HCT116 (cell line): ENCODE results near the gene EXOC6B. TPM values are rescaled to one million over a fixed set of nuclear protein-coding genes. Genes with fewer than 3 reads are reported as not detected.
A peak's percentile ranks its signal among the peaks of the same experiment; 100 is the strongest.

ENCODE experiments used
- ATAC-seq: fragments of 200-7000 bp; cut with Tn5 transposase; 2 replicates; pipeline ENCODE4 v1.9.1; 2020; ENCODE audit warnings: mild to moderate bottlenecking, moderate library complexity
- BruUV-seq: library from RNA; stranded (reverse); fragments of 400-500 nt; replicated peaks from 2 replicates; lab custom pipeline; 2021; lab: Mats Ljungman, UMichigan
- CTCF ChIA-PET: fragments of 300-600 bp; sonication (Branson Sonifier 250); formaldehyde crosslinking; loops from one replicate; lab custom pipeline; 2021; ENCODE audit warnings: antibody characterized with exemption; lab: Charles Lee
- POLR2A ChIA-PET: fragments of 300-600, 350-600 bp; sonication (Branson Sonifier 250); formaldehyde crosslinking; loops from one replicate; lab custom pipeline; 2021; ENCODE audit warnings: antibody characterized with exemption; lab: Charles Lee
- RAD21 ChIA-PET, 2 experiments: fragments of 300-600 bp; sonication (Branson Sonifier 250); formaldehyde crosslinking; loops; one replicate each; lab custom pipeline; 2023; ENCODE audit warnings: low total read pairs in 2 of 2; ENCODE audit not compliant: uncharacterized antibody in 2 of 2, unreplicated experiment in 2 of 2, low non-redundant PET in 1 of 2; lab: Charles Lee
- DNase-seq: peaks from one replicate; pipeline ENCODE4 v3.0.0-alpha.2; 2010; ENCODE audit warnings: low read depth, low spot score
- H2AFZ ChIP-seq: fragments of 200-600 bp; shearing (Covaris generic), sonication (generic); 2 replicates; pipeline ENCODE4 v1.6.1; 2017; ENCODE audit warnings: low read depth, mixed run types, mixed read lengths, antibody characterized with exemption, low read length; ENCODE audit not compliant: poor library complexity, severe bottlenecking
- H3K27ac ChIP-seq: 2 replicates; pipeline ENCODE4 v1.5.1; 2012; ENCODE audit warnings: low read depth, low read length
- H3K27me3 ChIP-seq: fragments of 200-600 bp; sonication (generic); 2 replicates; pipeline ENCODE4 v1.6.1; 2016; ENCODE audit warnings: mixed run types, low read length, mixed read lengths; ENCODE audit not compliant: insufficient read depth
- H3K36me3 ChIP-seq, 2 experiments: fragments of 200-500 bp in 1 of 2; fragments of 200-600 bp in 1 of 2; sonication (Bioruptor generic) in 1 of 2; sonication (generic) in 1 of 2; 2 replicates each; pipeline versions ENCODE4 v1.5.1 to v1.6.1; 2014 to 2016; ENCODE audit warnings: low read length in 2 of 2, inconsistent platforms in 1 of 2, mixed read lengths in 1 of 2, mixed run types in 1 of 2; ENCODE audit not compliant: insufficient read depth in 2 of 2, control insufficient read depth in 1 of 2
- H3K4me1 ChIP-seq, 2 experiments: fragments of 200-600 bp in 1 of 2; sonication (generic) in 1 of 2; 2 replicates each; pipeline versions ENCODE4 v1.5.1 to v1.6.1; 2012 to 2017; ENCODE audit warnings: low read length in 2 of 2, inconsistent platforms in 1 of 2, mild to moderate bottlenecking in 1 of 2, mixed read lengths in 1 of 2, mixed run types in 1 of 2, moderate library complexity in 1 of 2; ENCODE audit not compliant: insufficient read depth in 2 of 2, control insufficient read depth in 1 of 2
- H3K4me2 ChIP-seq: fragments of 200-600 bp; sonication (generic); 2 replicates; pipeline ENCODE4 v1.6.1; 2017; ENCODE audit warnings: mixed run types, low read length, mixed read lengths
- H3K4me3 ChIP-seq, 2 experiments: fragments of 200-600 bp in 1 of 2; sonication (generic) in 1 of 2; replicated peaks in 1 of 2; 2 replicates each; pipeline ENCODE4 v1.5.1; 2011 to 2016; ENCODE audit warnings: low read length in 2 of 2, control low read depth in 1 of 2, low read depth in 1 of 2, mild to moderate bottlenecking in 1 of 2, mixed read lengths in 1 of 2, mixed run types in 1 of 2
- H3K79me2 ChIP-seq: fragments of 200-600 bp; sonication (generic); 2 replicates; pipeline ENCODE4 v1.6.1; 2017; ENCODE audit warnings: mild to moderate bottlenecking, mixed run types, low read length, moderate library complexity, mixed read lengths; ENCODE audit not compliant: insufficient read depth
- H3K9ac ChIP-seq: fragments of 200-600 bp; sonication (generic); 2 replicates; pipeline ENCODE4 v1.6.1; 2016; ENCODE audit warnings: low read length, mixed read lengths
- H3K9me2 ChIP-seq: fragments of 200-600 bp; sonication (generic), shearing (Covaris generic); 2 replicates; pipeline ENCODE4 v1.6.1; 2017; ENCODE audit warnings: mixed run types, mild to moderate bottlenecking, moderate library complexity; ENCODE audit not compliant: insufficient read depth
- H3K9me3 ChIP-seq, 2 experiments: fragments of 200-500 bp in 1 of 2; fragments of 200-600 bp in 1 of 2; sonication (Bioruptor generic) in 1 of 2; sonication (generic) in 1 of 2; 2 replicates each; pipeline ENCODE4 v1.6.1; 2014 to 2017; ENCODE audit warnings: low read length in 2 of 2, mixed read lengths in 2 of 2, inconsistent platforms in 1 of 2, low read depth in 1 of 2, mild to moderate bottlenecking in 1 of 2, mixed run types in 1 of 2, moderate library complexity in 1 of 2; ENCODE audit not compliant: control insufficient read depth in 1 of 2, insufficient read depth in 1 of 2
- H4K20me1 ChIP-seq: fragments of 200-600 bp; sonication (generic), shearing (Covaris generic); 2 replicates; pipeline ENCODE4 v1.6.1; 2017; ENCODE audit warnings: mixed run types, mild to moderate bottlenecking, moderate library complexity; ENCODE audit not compliant: insufficient read depth
- ATF3 ChIP-seq: IDR thresholded peaks from 2 replicates; pipeline ENCODE4 v1.6.1; 2012
- CBX3 ChIP-seq: IDR thresholded peaks from 2 replicates; pipeline ENCODE4 v1.6.1; 2012; ENCODE audit warnings: low read depth
- CEBPB ChIP-seq: IDR thresholded peaks from 2 replicates; pipeline ENCODE4 v1.6.1; 2012; ENCODE audit warnings: low read depth
- EGR1 ChIP-seq: IDR thresholded peaks from 2 replicates; pipeline ENCODE4 v1.6.1; 2012; ENCODE audit warnings: low read depth
- EZH2 ChIP-seq: fragments of 200-600 bp; sonication (generic); IDR thresholded peaks from 2 replicates; pipeline ENCODE4 v1.6.1; 2017; ENCODE audit warnings: antibody characterized with exemption, mixed run types
- EZH2phosphoT487 ChIP-seq: fragments of 200-600 bp; IDR thresholded peaks from 2 replicates; pipeline ENCODE4 v1.6.1; 2018; ENCODE audit warnings: antibody characterized with exemption, borderline replicate concordance
- FOSL1 ChIP-seq: IDR thresholded peaks from 2 replicates; pipeline ENCODE4 v1.6.1; 2012; ENCODE audit warnings: low read depth
- MAX ChIP-seq: IDR thresholded peaks from 2 replicates; pipeline ENCODE4 v1.6.1; 2012
- POLR2A ChIP-seq: IDR thresholded peaks from 2 replicates; pipeline ENCODE4 v1.7.0; 2011; ENCODE audit warnings: borderline replicate concordance; ENCODE audit not compliant: insufficient read depth, insufficient read length; ENCODE audit errors: extremely low read depth
- RAD21 ChIP-seq: IDR thresholded peaks from 2 replicates; pipeline ENCODE4 v1.6.1; 2012; ENCODE audit warnings: low read depth, mild to moderate bottlenecking
- SIN3A ChIP-seq: IDR thresholded peaks from 2 replicates; pipeline ENCODE4 v1.6.1; 2012; ENCODE audit warnings: low read depth
- SP1 ChIP-seq: IDR thresholded peaks from 2 replicates; pipeline ENCODE4 v1.6.1; 2012; ENCODE audit warnings: low read depth
- SRF ChIP-seq: IDR thresholded peaks from 2 replicates; pipeline ENCODE4 v1.6.1; 2012; ENCODE audit warnings: low read depth
- TCF7L2 ChIP-seq: IDR thresholded peaks from 2 replicates; pipeline ENCODE4 v1.7.0; 2011; ENCODE audit warnings: borderline replicate concordance, inconsistent platforms; ENCODE audit not compliant: insufficient read depth, insufficient read length; ENCODE audit errors: extremely low read depth
- YY1 ChIP-seq: IDR thresholded peaks from 2 replicates; pipeline ENCODE4 v1.6.1; 2011; ENCODE audit warnings: low read length, low read depth, moderate library complexity, mild to moderate bottlenecking; ENCODE audit not compliant: insufficient replicate concordance; ENCODE audit errors: extremely low read depth
- ZBTB33 ChIP-seq: IDR thresholded peaks from 2 replicates; pipeline ENCODE4 v1.6.1; 2011; ENCODE audit warnings: mild to moderate bottlenecking, low read length, moderate library complexity; ENCODE audit not compliant: insufficient replicate concordance; ENCODE audit errors: extremely low read depth
- ZFX ChIP-seq: fragments of 450-650 bp; IDR thresholded peaks from 2 replicates; pipeline ENCODE4 v1.6.1; 2017
- ZNF274 ChIP-seq: fragments of 200-500 bp; sonication (Bioruptor generic); IDR thresholded peaks from 2 replicates; pipeline ENCODE4 v1.6.1; 2014; ENCODE audit warnings: mild to moderate bottlenecking, low read depth, low read length, inconsistent platforms
- intact Hi-C: fragments of 100-400 bp; cut with micrococcal nuclease; formaldehyde crosslinking; loops from 2 replicates; pipeline ENCODE4 v1.10.0; 2022
- total RNA-seq: library from RNA; stranded (reverse); gene quantifications from one replicate; pipeline ENCODE4 v1.2.1, GENCODE V29; 2021; ENCODE audit not compliant: unreplicated experiment

Gene EXOC6B
- total RNA-seq, 1 experiment from 2014 or later = 25.4 TPM

DNA sequence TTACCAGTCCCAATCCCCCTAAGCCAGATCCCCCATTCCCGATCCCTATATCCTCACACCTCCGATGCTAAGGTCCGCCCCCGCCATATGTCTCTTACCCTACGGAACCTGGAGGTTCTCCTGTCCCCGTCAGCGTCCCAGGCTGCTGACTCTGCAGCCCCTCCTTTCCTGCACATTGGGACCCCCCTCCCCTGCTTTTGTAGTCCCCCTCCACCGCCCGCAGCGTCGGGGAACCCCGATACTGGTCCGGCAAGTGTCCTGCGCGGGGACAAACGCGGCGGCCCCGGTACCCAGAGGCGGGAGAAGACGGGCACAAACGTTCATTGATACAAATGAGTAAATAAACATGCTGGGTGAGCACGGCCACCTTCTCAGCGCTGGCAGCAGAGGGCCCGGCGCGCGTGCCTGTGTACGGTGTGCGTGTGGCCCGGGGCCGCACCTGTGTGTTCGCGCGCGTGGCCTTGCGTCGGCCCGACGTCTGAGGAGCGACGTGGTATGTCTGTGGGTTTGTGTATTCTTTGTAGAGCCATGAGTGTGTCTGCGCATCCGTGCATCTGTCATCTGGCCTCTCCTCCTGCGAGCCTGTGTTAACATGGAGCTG is 676.2 kb downstream of the EXOC6B start:
- Histone ChIP-seq H4K20me1 (no peaks in the 10 kb centered on the region), H3K27ac (no peak overlapping the region), H3K9me3 (no peaks in the 10 kb centered on the region), H3K4me3 (peak overlapping the region in 1 of 2 experiments; percentile 56; a peak in 1 of 4 replicates), H3K9ac (no peak overlapping the region), H3K4me1 (peaks cover 11 to 35% of the 10 kb centered on the region in 2 experiments; a peak in 3 of 4 replicates), H3K79me2 (no peaks in the 10 kb centered on the region), H3K9me2 (no peaks in the 10 kb centered on the region), H2AFZ (no peak overlapping the region), H3K27me3 (no peaks in the 10 kb centered on the region), H3K36me3 (no peaks in the 10 kb centered on the region), H3K4me2 (peak overlapping the region; percentile 81)
- DNase-seq (no peak), ATAC-seq (no peak)
- RAD21 ChIA-PET = interaction anchor here (0.7 to 1.9 kb wide), 13 partner anchors 154 to 601 kb away, joined by 3 to 15 read pairs (median 4); no protein-coding TSS in a partner anchor
- TF ChIP-seq POLR2A = no peak
- no peak for TF ChIP-seq ZNF274
- no peak for TF ChIP-seq CBX3
- no peak for TF ChIP-seq EGR1
- TF ChIP-seq ZFX = no peak
- no peak for TF ChIP-seq YY1
- no peak for TF ChIP-seq EZH2phosphoT487
- TF ChIP-seq EZH2 = no peak
- no peak for TF ChIP-seq ZBTB33
- TF ChIP-seq SRF = no peak
- TF ChIP-seq CEBPB = no peak
- no peak for TF ChIP-seq SIN3A
- TF ChIP-seq ATF3 = no peak
- TF ChIP-seq RAD21 = no peak
- no peak for TF ChIP-seq SP1
- no peak for TF ChIP-seq MAX
- TF ChIP-seq FOSL1 = no peak
- TF ChIP-seq TCF7L2 = no peak
- BruUV-seq = no TSS peak
- CTCF ChIA-PET = interaction anchor here (0.6 to 2.1 kb wide), 33 partner anchors 11 to 713 kb away, joined by 3 to 39 read pairs (median 4); no protein-coding TSS in a partner anchor
- intact Hi-C loops = loop anchor here (1.0 to 5.0 kb wide), 7 partner anchors 225 to 601 kb away; no protein-coding TSS in a partner anchor
- POLR2A ChIA-PET = interaction anchor here (1.1 kb wide), 1 partner anchor 352 kb away, joined by 3 read pairs; no protein-coding TSS in a partner anchor
